ENCODE results near the gene SH2D7.

DNA sequence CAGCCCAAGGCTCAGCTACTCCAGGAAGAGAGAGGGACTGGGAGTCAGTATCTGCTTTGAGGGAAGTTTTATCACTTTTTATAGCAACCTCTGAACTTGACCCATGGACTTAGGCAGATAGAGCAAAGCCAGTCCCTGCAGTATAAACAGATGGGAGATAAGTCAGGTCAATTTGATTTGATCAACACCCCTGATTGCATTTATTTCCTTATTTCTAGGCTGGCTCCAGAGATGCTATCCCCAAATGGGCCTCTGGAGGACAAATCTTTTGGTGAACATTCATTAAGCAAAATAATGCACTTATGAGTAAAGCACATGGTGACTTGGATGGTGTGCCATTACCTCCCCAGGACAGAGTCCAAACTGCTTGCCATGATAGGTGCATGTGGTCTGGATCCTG, 47.9 kb downstream of the SH2D7 start:
- TF ChIP-seq, protein P1, sequence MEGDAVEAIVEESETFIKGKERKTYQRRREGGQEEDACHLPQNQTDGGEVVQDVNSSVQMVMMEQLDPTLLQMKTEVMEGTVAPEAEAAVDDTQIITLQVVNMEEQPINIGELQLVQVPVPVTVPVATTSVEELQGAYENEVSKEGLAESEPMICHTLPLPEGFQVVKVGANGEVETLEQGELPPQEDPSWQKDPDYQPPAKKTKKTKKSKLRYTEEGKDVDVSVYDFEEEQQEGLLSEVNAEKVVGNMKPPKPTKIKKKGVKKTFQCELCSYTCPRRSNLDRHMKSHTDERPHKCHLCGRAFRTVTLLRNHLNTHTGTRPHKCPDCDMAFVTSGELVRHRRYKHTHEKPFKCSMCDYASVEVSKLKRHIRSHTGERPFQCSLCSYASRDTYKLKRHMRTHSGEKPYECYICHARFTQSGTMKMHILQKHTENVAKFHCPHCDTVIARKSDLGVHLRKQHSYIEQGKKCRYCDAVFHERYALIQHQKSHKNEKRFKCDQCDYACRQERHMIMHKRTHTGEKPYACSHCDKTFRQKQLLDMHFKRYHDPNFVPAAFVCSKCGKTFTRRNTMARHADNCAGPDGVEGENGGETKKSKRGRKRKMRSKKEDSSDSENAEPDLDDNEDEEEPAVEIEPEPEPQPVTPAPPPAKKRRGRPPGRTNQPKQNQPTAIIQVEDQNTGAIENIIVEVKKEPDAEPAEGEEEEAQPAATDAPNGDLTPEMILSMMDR (IDR thresholded peaks at IDR 0.05) = no peak
- TF ChIP-seq EZH2 (IDR thresholded peaks at IDR 0.05; ENCODE audit: borderline replicate concordance, insufficient read depth, low read depth, low read length, poor library complexity, severe bottlenecking) = no peak

Measured in B cell (primary cell).